GM12878 (cell line): ENCODE data around the gene TRABD. TPM values are rescaled to one million over a fixed set of nuclear protein-coding genes. Genes with fewer than 3 reads are reported as not detected.
A peak's percentile ranks its signal among the peaks of the same experiment; 100 is the strongest.

Experiments
- CHD2 ChIP-seq: IDR thresholded peaks from 2 replicates; pipeline ENCODE4 v1.6.1; 2011; ENCODE audit warnings: low read depth, low read length, improper control_type of control experiment, borderline replicate concordance
- DPF2 ChIP-seq: fragments of 450-650 bp; IDR thresholded peaks from 2 replicates; pipeline ENCODE4 v1.6.1; 2017; ENCODE audit warnings: mild to moderate bottlenecking
- ETV6 ChIP-seq, 2 experiments: fragments of 450-650 bp in 1 of 2; IDR thresholded peaks in 1 of 2; conservative IDR thresholded peaks in 1 of 2; 2 replicates each; pipeline ENCODE4 v1.6.1; 2014; ENCODE audit warnings: antibody characterized with exemption in 1 of 2, borderline replicate concordance in 1 of 2, low read depth in 1 of 2, mild to moderate bottlenecking in 1 of 2, moderate library complexity in 1 of 2
- MEF2A ChIP-seq: IDR thresholded peaks from 2 replicates; pipeline ENCODE4 v1.6.1; 2011; ENCODE audit warnings: low read depth, mild to moderate bottlenecking, low read length, moderate library complexity; ENCODE audit not compliant: insufficient read depth
- MYC ChIP-seq: IDR thresholded peaks from 2 replicates; pipeline ENCODE4 v1.6.1; 2011; ENCODE audit warnings: mild to moderate bottlenecking, low read length, moderate library complexity, inconsistent platforms; ENCODE audit not compliant: insufficient read depth, insufficient replicate concordance, insufficient read length, severe bottlenecking
- NBN ChIP-seq: fragments of 450-650 bp; IDR thresholded peaks from 2 replicates; pipeline ENCODE4 v1.6.1; 2016
- POLR2AphosphoS2 ChIP-seq: IDR thresholded peaks from 2 replicates; pipeline ENCODE4 v1.6.1; 2011; ENCODE audit warnings: low read depth, mild to moderate bottlenecking, low read length, improper control_type of control experiment, moderate library complexity
- POU2F2 ChIP-seq: IDR thresholded peaks from 3 replicates; pipeline ENCODE4 v1.6.1; 2011; ENCODE audit warnings: low read depth, mild to moderate bottlenecking, low read length, borderline replicate concordance
- polyA plus RNA-seq, 11 experiments: library from polyadenylated mRNA; depleted of rRNA in 4 of 11; unstranded in 6 of 11; stranded (reverse) in 5 of 11; fragments of >200 nt; fragmentation: Nextera tagmentation in 4 of 11; fragmentation: Illumina TruSeq in 1 of 11; extraction: Ambion mirVana in 4 of 11; extraction: Trizol in 1 of 11; gene quantifications; 1 replicate in 1 of 11; 2 replicates in 10 of 11; pipeline versions ENCODE4 v1.2.1 to v1.2.3, GENCODE V29; 2011 to 2016; ENCODE audit warnings: inconsistent platforms in 2 of 11, missing spikeins in 2 of 11, low read depth in 1 of 11
- total RNA-seq, 4 experiments: library from RNA; depleted of rRNA in 3 of 4; stranded (reverse); fragments of >200 nt in 3 of 4; fragmentation: Illumina TruSeq in 1 of 4; extraction: Trizol in 1 of 4; gene quantifications; 2 replicates each; pipeline versions ENCODE4 v1.2.1 to v1.2.3, GENCODE V29; 2013 to 2021
- TF ChIP-seq, protein P1 (sequence below): IDR thresholded peaks from 2 replicates; pipeline ENCODE4 v1.6.1; 2012; ENCODE audit warnings: low read length, inconsistent platforms
- TF ChIP-seq, protein P2 (sequence below): fragments of 450-650 bp; IDR thresholded peaks from 2 replicates; pipeline ENCODE4 v1.6.1; 2017; ENCODE audit warnings: low read depth, mild to moderate bottlenecking, moderate library complexity
- TF ChIP-seq, protein P3 (sequence below): IDR thresholded peaks from 2 replicates; pipeline ENCODE4 v1.6.1; 2011; ENCODE audit warnings: borderline replicate concordance, low read depth, mild to moderate bottlenecking, moderate library complexity, low read length; ENCODE audit not compliant: insufficient read depth, poor library complexity, severe bottlenecking
- TF ChIP-seq, protein P4 (sequence below): fragments of 450-650 bp; formaldehyde crosslinking; IDR thresholded peaks from 2 replicates; pipeline ENCODE4 v1.4.0; 2022; ENCODE audit warnings: mild to moderate bottlenecking, moderate library complexity
- TF ChIP-seq, protein P5 (sequence below): fragments of 450-650 bp; IDR thresholded peaks from 2 replicates; pipeline ENCODE4 v1.6.1; 2018; ENCODE audit warnings: mild to moderate bottlenecking, low read depth, moderate library complexity; ENCODE audit not compliant: partially characterized antibody
- TF ChIP-seq, protein P6 (sequence below): fragments of 450-650 bp; IDR thresholded peaks from 2 replicates; pipeline ENCODE4 v1.6.1; 2016; ENCODE audit warnings: mild to moderate bottlenecking

Gene TRABD
- total and polyA plus RNA-seq, 10 of the 15 experiments (the other 5 are each of a cell fraction or from before 2014, with no cell fraction given) = 0.43 to 116 (median 58.1) TPM

DNA sequence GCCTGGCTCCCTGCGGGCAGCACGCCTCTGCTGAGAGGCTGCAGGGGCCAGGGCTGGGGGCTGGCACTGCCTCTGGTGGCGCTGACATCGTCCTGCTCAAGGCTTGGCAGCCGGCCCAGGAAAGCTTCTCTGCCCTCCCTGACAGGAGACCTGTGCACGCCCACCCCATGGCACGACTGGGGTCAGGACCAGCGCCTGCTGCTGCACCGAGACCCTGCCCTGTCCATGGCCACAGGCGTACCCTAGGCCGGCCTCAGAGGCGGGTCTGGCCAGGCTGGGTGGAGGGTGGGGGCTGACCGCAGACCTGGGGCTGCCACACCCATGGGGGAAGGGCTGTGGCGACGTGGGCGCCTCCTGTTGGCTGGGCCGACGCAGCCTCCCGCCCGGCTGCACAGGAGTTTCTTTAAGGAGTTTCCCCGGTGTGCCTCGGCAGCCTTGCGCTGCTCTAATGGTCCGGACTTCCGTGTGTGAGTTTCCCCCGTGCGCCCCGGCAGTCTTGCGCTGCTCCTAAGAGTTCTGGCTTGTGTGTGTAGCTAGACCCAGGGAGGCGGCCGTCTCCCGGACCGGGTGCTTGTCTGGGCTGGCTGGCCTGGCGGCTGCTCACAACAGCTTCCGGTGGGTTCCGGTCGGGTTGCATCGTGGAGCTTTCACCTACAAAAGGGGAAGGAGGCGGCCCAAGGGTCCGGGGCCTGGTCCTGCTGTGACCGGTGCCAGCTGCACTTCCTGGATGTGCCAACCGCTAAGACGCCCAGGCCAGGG lies 4.6 kb downstream of the TRABD start (continued):
- TF ChIP-seq, protein P1, sequence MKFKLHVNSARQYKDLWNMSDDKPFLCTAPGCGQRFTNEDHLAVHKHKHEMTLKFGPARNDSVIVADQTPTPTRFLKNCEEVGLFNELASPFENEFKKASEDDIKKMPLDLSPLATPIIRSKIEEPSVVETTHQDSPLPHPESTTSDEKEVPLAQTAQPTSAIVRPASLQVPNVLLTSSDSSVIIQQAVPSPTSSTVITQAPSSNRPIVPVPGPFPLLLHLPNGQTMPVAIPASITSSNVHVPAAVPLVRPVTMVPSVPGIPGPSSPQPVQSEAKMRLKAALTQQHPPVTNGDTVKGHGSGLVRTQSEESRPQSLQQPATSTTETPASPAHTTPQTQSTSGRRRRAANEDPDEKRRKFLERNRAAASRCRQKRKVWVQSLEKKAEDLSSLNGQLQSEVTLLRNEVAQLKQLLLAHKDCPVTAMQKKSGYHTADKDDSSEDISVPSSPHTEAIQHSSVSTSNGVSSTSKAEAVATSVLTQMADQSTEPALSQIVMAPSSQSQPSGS = no peak
- TF ChIP-seq, protein P2, sequence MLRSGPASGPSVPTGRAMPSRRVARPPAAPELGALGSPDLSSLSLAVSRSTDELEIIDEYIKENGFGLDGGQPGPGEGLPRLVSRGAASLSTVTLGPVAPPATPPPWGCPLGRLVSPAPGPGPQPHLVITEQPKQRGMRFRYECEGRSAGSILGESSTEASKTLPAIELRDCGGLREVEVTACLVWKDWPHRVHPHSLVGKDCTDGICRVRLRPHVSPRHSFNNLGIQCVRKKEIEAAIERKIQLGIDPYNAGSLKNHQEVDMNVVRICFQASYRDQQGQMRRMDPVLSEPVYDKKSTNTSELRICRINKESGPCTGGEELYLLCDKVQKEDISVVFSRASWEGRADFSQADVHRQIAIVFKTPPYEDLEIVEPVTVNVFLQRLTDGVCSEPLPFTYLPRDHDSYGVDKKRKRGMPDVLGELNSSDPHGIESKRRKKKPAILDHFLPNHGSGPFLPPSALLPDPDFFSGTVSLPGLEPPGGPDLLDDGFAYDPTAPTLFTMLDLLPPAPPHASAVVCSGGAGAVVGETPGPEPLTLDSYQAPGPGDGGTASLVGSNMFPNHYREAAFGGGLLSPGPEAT = peak; percentile 64; the same call in 1 of the 2 replicates
- TF ChIP-seq, protein P3, sequence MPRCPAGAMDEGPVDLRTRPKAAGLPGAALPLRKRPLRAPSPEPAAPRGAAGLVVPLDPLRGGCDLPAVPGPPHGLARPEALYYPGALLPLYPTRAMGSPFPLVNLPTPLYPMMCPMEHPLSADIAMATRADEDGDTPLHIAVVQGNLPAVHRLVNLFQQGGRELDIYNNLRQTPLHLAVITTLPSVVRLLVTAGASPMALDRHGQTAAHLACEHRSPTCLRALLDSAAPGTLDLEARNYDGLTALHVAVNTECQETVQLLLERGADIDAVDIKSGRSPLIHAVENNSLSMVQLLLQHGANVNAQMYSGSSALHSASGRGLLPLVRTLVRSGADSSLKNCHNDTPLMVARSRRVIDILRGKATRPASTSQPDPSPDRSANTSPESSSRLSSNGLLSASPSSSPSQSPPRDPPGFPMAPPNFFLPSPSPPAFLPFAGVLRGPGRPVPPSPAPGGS = peak; percentile 72
- TF ChIP-seq, protein P4, sequence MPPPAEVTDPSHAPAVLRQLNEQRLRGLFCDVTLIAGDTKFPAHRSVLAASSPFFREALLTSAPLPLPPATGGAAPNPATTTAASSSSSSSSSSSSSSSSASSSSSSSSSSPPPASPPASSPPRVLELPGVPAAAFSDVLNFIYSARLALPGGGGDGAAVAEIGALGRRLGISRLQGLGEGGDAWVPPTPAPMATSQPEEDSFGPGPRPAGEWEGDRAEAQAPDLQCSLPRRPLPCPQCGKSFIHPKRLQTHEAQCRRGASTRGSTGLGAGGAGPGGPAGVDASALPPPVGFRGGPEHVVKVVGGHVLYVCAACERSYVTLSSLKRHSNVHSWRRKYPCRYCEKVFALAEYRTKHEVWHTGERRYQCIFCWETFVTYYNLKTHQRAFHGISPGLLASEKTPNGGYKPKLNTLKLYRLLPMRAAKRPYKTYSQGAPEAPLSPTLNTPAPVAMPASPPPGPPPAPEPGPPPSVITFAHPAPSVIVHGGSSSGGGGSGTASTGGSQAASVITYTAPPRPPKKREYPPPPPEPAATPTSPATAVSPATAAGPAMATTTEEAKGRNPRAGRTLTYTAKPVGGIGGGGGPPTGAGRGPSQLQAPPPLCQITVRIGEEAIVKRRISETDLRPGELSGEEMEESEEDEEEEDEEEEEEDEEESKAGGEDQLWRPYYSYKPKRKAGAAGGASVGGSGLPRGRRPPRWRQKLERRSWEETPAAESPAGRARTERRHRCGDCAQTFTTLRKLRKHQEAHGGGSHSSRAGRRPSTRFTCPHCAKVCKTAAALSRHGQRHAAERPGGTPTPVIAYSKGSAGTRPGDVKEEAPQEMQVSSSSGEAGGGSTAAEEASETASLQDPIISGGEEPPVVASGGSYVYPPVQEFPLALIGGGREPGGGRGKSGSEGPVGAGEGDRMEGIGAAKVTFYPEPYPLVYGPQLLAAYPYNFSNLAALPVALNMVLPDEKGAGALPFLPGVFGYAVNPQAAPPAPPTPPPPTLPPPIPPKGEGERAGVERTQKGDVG = no peak
- no peak for TF ChIP-seq ETV6 (conservative IDR thresholded peaks at IDR 0.05 in 1 of 2, IDR thresholded peaks at IDR 0.05 in 1 of 2; ENCODE audit: borderline replicate concordance in 1 of 2, low read depth in 1 of 2)
- TF ChIP-seq MEF2A = 0 out of 2 replicates have a peak, but pooled peaks have one; percentile 8
- TF ChIP-seq DPF2 = peak; percentile 12
- TF ChIP-seq, protein P5, sequence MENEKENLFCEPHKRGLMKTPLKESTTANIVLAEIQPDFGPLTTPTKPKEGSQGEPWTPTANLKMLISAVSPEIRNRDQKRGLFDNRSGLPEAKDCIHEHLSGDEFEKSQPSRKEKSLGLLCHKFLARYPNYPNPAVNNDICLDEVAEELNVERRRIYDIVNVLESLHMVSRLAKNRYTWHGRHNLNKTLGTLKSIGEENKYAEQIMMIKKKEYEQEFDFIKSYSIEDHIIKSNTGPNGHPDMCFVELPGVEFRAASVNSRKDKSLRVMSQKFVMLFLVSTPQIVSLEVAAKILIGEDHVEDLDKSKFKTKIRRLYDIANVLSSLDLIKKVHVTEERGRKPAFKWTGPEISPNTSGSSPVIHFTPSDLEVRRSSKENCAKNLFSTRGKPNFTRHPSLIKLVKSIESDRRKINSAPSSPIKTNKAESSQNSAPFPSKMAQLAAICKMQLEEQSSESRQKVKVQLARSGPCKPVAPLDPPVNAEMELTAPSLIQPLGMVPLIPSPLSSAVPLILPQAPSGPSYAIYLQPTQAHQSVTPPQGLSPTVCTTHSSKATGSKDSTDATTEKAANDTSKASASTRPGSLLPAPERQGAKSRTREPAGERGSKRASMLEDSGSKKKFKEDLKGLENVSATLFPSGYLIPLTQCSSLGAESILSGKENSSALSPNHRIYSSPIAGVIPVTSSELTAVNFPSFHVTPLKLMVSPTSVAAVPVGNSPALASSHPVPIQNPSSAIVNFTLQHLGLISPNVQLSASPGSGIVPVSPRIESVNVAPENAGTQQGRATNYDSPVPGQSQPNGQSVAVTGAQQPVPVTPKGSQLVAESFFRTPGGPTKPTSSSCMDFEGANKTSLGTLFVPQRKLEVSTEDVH = no peak
- TF ChIP-seq NBN = 0 out of 2 replicates have a peak, but pooled peaks have one; percentile 73
- TF ChIP-seq POLR2AphosphoS2 = peak; percentile 60; the same call in 1 of the 2 replicates
- TF ChIP-seq, protein P6, sequence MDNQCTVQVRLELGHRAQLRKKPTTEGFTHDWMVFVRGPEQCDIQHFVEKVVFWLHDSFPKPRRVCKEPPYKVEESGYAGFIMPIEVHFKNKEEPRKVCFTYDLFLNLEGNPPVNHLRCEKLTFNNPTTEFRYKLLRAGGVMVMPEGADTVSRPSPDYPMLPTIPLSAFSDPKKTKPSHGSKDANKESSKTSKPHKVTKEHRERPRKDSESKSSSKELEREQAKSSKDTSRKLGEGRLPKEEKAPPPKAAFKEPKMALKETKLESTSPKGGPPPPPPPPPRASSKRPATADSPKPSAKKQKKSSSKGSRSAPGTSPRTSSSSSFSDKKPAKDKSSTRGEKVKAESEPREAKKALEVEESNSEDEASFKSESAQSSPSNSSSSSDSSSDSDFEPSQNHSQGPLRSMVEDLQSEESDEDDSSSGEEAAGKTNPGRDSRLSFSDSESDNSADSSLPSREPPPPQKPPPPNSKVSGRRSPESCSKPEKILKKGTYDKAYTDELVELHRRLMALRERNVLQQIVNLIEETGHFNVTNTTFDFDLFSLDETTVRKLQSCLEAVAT = peak; percentile 48
- peak; percentile 84 for TF ChIP-seq CHD2
- TF ChIP-seq POU2F2 = peak; percentile 60; the same call in 2 of the 3 replicates
- peak; percentile 30 for TF ChIP-seq MYC
